Tibial artery (tissue), 4 donors: ENCODE data around the gene EMC1.
"Not testable (repeated sequence)": the region's sequence is repeated elsewhere in the genome, so short reads cannot be mapped to it uniquely, and the experiment has no call there.

ENCODE experiments used
- DNase-seq, 2 donors: peaks; one replicate each; pipeline ENCODE4 v3.0.0-alpha.2; 2019
- H3K27ac ChIP-seq, 2 donors: fragments of 200-600 bp; sonication (generic) in 1 of 2; 1 replicate in 1 of 2; 2 replicates in 1 of 2; pipeline ENCODE4 v1.5.1; 2018 to 2019; ENCODE audit warnings: mild to moderate bottlenecking in 1 of 2
- H3K27me3 ChIP-seq, 2 donors: fragments of 200-600 bp; sonication (generic) in 1 of 2; one replicate each; pipeline versions ENCODE4 v1.5.1 to v1.6.0; 2016 to 2019
- H3K36me3 ChIP-seq, 3 donors: fragments of 200-600 bp; sonication (generic) in 2 of 3; one replicate each; pipeline ENCODE4 v1.5.1; 2016 to 2019; ENCODE audit warnings: mild to moderate bottlenecking in 2 of 3
- H3K4me1 ChIP-seq, 4 donors: fragments of 200-600 bp; sonication (generic) in 2 of 4; 1 replicate in 3 of 4; 2 replicates in 1 of 4; pipeline ENCODE4 v1.5.1; 2016 to 2019
- H3K4me3 ChIP-seq, 2 donors: fragments of 200-600 bp; sonication (generic) in 1 of 2; 1 replicate in 1 of 2; 2 replicates in 1 of 2; pipeline ENCODE4 v1.5.1; 2018 to 2019; ENCODE audit warnings: mild to moderate bottlenecking in 2 of 2
- H3K9me3 ChIP-seq, 3 donors: fragments of 200-600 bp; sonication (generic) in 1 of 3; one replicate each; pipeline ENCODE4 v1.5.1; 2016 to 2019
- intact Hi-C: fragments of 100-400 bp; cut with DNase I; formaldehyde crosslinking; loops from one replicate; pipeline ENCODE4 v1.15.0; 2023; ENCODE audit warnings: low total_unique reads
- TF ChIP-seq, protein P1 (sequence below), 2 experiments: fragments of 200-600 bp in 1 of 2; fragments of 450-650 bp in 1 of 2; IDR thresholded peaks; one replicate each; pipeline ENCODE4 v1.5.1; 2017 to 2019; ENCODE audit warnings: antibody characterized with exemption in 2 of 2, mild to moderate bottlenecking in 1 of 2, moderate library complexity in 1 of 2

EMC1 gene

DNA sequence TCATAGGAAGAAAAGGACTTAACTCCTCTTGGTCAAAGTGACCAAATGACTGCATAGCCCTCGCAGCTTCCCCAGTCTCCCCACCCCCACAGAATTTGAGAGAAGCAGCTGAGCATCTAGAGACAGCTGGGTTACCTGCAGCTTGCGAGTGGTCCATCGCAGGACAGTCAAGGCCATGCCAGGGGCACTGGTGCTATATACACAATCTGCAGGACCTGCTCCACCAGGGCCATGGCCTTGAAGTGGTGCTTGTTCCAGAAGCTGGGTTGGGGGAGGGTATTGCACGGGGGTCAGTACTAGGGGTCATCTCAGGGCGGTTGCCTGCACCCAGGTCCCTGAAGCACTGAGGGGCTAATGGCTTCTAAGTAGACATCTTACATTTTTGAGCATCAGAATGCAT, 10.7 kb upstream of the EMC1 start:
- Histone ChIP-seq H3K4me1 (no peaks in the 10 kb centered on the region), H3K27me3 (no peaks in the 10 kb centered on the region), H3K9me3 (no peaks in the 10 kb centered on the region), H3K27ac (no peak overlapping the region), H3K4me3 (no peak overlapping the region), H3K36me3 (peaks cover 26 to 40% (median 32%) of the 10 kb centered on the region in 3 donors)
- intact Hi-C loops = no loop called here
- TF ChIP-seq, protein P1, sequence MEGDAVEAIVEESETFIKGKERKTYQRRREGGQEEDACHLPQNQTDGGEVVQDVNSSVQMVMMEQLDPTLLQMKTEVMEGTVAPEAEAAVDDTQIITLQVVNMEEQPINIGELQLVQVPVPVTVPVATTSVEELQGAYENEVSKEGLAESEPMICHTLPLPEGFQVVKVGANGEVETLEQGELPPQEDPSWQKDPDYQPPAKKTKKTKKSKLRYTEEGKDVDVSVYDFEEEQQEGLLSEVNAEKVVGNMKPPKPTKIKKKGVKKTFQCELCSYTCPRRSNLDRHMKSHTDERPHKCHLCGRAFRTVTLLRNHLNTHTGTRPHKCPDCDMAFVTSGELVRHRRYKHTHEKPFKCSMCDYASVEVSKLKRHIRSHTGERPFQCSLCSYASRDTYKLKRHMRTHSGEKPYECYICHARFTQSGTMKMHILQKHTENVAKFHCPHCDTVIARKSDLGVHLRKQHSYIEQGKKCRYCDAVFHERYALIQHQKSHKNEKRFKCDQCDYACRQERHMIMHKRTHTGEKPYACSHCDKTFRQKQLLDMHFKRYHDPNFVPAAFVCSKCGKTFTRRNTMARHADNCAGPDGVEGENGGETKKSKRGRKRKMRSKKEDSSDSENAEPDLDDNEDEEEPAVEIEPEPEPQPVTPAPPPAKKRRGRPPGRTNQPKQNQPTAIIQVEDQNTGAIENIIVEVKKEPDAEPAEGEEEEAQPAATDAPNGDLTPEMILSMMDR (IDR thresholded peaks at IDR 0.05) = no peak
- DNase-seq = no peak

DNA sequence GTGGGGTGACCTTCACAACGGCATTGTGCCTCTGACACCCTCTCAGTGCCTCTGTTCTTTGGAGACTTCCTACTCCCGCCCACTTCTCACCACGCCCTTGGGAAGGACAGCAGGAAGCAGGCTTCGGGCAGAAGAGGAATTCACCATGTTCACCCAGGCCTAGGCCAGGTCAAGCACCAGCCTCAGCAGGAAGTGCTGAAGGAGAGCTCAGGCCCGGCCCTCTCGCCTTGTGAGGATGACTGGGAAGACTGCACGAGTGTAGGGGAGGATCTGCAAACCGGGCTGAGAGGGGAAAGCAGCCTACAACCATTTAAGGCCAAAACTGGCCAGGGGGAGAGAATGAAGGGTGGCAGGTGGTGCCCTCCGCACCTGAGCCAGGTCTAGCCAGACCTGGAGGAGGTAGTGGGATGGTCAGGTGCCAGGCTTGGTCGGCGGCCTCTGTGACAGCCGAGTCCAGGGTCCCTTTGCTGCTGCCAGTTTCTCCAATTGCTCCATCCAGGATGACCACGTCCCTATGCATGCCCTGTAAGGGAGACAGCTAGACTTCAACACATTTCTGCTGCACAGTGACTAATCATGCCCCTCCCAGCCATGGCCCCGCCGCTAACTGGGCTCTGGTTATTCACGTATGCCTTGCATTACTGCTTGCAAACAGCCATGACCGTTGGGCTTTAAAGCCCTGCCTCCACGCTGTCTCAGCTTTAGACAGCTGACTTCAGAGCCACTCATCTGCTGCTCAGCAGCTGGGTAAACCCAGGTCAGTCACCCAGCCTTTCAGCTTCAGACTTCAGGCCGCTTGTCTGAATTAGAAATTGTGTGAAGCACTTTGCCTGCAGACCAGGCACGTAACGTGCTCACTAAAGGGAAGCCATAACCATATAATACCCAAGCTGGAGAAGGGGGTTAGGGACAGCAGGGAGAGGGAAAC, 9.2 kb upstream of the EMC1 start:
- Histone ChIP-seq H3K9me3 (no peaks in the 10 kb centered on the region), H3K27me3 (no peaks in the 10 kb centered on the region), H3K27ac (no peak overlapping the region), H3K36me3 (peaks cover 39 to 56% (median 45%) of the 10 kb centered on the region in 3 donors), H3K4me3 (no peak overlapping the region), H3K4me1 (no peaks in the 10 kb centered on the region)
- intact Hi-C loops = no loop called here
- DNase-seq = no peak
- TF ChIP-seq, protein P1 (IDR thresholded peaks at IDR 0.05) = no peak

DNA sequence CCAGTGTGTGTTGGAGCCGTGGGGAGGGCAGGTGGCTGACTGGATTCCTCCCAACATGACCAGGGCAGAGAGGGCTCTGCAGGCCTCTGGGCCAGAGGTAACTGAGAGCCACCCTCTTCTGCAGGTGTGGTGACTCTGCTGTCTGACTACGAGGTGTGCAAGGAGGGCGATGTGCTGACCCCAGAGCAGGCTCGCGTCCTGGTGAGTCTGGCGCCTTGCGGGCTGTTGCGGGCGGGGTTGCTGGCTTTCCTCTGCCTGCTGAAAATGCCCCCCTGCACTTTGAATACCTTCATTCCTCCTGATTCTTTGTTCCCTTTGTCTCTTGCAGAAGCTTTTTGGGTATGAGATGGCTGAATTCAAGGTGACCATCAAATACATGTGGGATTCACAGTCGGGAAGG, 7.0 kb upstream of the EMC1 start:
- Histone ChIP-seq H3K27ac (no peak overlapping the region), H3K4me1 (peaks cover 0 to 6% (median 4%) of the 10 kb centered on the region in 4 donors), H3K4me3 (no peak overlapping the region), H3K9me3 (no peaks in the 10 kb centered on the region), H3K27me3 (no peaks in the 10 kb centered on the region), H3K36me3 (peaks cover 43 to 62% (median 45%) of the 10 kb centered on the region in 3 donors)
- DNase-seq = no peak
- intact Hi-C loops = loop anchor here (2.0 kb wide), 1 partner anchor 34 kb away; no protein-coding TSS in a partner anchor
- TF ChIP-seq, protein P1 (IDR thresholded peaks at IDR 0.05) = no peak

DNA sequence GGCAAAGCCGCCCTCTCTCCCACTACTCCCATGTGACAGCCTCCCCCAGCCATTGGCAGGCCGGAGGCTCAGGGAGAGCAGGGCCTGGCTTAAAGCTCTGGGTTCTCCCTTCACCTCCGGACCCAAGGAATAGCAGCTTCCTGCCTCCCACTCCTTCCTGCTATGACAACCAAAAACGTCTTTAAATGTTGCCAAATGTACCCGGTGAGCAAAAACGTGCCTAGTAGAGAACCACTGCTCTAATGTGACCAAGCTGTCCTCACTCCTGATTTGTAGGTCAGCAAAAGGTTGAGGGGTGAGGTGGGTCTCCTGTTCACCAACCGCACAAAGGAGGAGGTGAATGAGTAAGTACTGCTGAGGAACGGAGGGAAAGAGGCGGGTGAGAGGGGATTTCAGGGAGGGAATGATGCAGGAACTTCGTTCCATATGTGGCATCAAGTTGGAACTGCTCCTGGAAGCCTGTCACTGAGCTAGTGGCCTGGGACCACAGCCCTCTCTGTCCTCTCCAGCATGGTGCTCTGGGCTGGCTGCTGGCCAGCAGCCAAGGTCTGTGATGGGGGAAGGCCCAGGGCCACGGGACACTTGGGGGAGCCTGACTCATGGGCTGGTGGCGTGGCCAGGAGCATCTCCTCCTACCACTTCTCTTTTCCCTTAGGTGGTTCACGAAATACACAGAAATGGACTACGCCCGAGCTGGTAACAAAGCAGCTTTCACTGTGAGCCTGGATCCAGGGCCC, 6.0 kb upstream of the EMC1 start:
- no peaks in the 10 kb centered on the region for H3K27me3 ChIP-seq
- TF ChIP-seq, protein P1 (IDR thresholded peaks at IDR 0.05) = no peak
- peaks cover 43 to 62% (median 45%) of the 10 kb centered on the region in 3 donors for H3K36me3 ChIP-seq
- H3K4me1 ChIP-seq = peaks cover 0 to 16% (median 13%) of the 10 kb centered on the region in 4 donors
- H3K4me3 ChIP-seq = no peak overlapping the region
- intact Hi-C loops = no loop called here
- no peaks in the 10 kb centered on the region for H3K9me3 ChIP-seq
- DNase-seq = no peak
- no peak overlapping the region for H3K27ac ChIP-seq

DNA sequence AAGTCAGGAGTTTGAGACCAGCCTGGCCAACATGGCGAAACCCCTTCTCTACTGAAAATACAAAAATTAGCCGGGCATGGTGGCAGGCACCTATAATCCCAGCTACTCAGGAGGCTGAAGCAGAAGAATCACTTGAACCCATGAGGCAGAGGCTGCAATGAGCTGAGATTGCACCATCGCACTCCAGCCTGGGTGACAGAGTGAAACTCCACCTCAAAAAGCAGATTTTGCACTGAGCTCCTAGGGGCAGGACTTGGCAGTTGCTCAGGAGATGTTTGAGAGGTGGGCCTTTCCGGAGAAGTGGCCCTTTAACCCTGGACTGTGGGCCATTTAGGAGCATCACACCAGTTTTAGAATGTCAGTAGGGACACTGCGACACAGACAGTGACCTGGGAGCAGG, 5.0 kb upstream of the EMC1 start:
- H3K4me3 ChIP-seq, H3K27ac ChIP-seq, H3K27me3 ChIP-seq, DNase-seq, intact Hi-C loops, H3K9me3 ChIP-seq: not testable (repeated sequence)
- Histone ChIP-seq H3K36me3 (peaks cover 43 to 62% (median 45%) of the 10 kb centered on the region in 3 donors), H3K4me1 (peaks cover 0 to 20% (median 15%) of the 10 kb centered on the region in 4 donors)

DNA sequence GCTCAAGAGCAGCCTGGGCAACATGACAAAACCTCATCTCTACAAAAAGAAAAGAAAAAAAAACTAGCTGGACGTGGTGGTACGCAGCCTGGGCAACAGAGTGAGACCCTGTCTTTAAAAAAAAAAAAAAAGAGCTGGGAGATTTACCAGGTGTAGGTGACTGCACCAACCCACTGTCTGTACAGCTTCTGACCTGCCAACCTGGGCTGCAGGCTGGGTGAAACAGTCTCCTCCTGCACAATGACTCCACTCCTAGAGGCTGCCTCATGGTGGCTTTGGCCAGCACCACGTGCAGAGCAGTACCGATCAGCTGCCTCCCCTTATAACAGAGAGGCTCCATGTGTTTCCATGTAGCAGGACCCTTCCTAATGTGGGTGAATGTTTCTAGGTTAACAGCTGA, 4.0 kb upstream of the EMC1 start:
- Histone ChIP-seq H3K4me1 (peaks cover 0 to 29% (median 23%) of the 10 kb centered on the region in 4 donors), H3K36me3 (peaks cover 43 to 55% (median 43%) of the 10 kb centered on the region in 3 donors), H3K4me3 (no peak overlapping the region), H3K27me3 (no peaks in the 10 kb centered on the region), H3K27ac (no peak overlapping the region), H3K9me3 (no peaks in the 10 kb centered on the region)
- no peak for DNase-seq
- TF ChIP-seq, protein P1 (IDR thresholded peaks at IDR 0.05) = no peak
- intact Hi-C loops = no loop called here
